Pulmonary artery endothelial cell (primary cell): ENCODE data around the gene CER1. TPM values are rescaled to one million over a fixed set of nuclear protein-coding genes. Genes with fewer than 3 reads are reported as not detected.
"Not testable (repeated sequence)": the region's sequence is repeated elsewhere in the genome, so short reads cannot be mapped to it uniquely, and the experiment has no call there.

Experiments used
- DNase-seq: peaks from one replicate; pipeline ENCODE4 v3.0.0-alpha.2; 2011; ENCODE audit warnings: low read depth, low spot score
- total RNA-seq: library from RNA; depleted of rRNA; stranded (reverse); fragments of >200 nt; gene quantifications from 2 replicates; pipeline ENCODE4 v1.2.3, GENCODE V29; 2014

Gene CER1
- total RNA-seq, 1 donor from 2014 or later = not detected

DNA sequence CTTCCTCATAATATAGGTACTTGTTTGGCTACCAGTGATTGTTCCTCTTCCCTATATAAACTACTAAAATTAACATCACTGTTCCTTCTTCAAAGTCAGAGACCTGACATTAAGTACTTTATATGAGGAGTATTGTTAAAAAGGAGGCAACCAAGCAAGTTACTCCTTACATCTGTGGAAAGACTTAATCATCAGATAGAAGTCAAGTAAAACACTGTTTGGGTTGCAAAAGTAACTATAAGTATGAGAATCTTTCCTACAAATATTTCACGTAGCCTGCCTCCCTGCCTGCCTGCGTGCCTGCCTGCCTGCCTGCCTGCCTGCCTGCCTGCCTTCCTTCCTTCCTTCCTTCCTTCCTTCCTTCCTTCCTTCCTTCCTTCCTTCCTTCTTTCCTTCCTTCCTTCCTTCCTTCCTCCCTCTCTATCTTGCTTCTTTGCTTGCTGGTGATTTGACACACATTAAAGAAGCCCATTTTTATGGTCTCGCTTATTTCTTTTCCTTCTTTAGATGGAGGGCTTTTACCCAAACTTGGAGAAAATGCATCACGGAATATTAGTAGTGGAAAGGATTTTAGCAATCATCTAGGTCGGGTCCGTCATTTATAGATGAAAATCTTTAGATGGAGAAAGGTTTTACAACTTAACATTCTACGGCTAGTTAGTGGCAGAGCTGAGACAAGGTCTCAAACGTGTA lies 3.2 kb downstream of the CER1 start:
- no peak for DNase-seq

DNA sequence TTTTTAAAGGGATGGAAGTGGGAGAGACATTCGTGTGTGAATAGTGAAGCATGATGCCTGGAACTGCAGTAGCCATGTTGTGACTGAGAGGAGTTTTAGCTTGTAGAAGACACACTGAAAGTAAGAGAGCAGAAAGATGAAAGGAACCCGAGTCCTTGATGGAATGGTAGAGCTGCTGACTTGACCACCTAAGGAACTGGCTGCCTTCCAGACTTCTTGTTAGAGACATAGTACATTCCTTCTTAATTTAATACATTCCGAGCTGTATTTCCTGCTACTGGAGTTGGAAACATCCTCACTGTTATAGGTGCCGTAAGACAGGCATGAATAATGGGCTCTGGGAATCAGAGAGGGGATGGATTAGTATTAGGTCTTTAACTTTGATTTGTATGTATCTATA lies 7.4 kb downstream of the CER1 start:
- DNase-seq = no peak

DNA sequence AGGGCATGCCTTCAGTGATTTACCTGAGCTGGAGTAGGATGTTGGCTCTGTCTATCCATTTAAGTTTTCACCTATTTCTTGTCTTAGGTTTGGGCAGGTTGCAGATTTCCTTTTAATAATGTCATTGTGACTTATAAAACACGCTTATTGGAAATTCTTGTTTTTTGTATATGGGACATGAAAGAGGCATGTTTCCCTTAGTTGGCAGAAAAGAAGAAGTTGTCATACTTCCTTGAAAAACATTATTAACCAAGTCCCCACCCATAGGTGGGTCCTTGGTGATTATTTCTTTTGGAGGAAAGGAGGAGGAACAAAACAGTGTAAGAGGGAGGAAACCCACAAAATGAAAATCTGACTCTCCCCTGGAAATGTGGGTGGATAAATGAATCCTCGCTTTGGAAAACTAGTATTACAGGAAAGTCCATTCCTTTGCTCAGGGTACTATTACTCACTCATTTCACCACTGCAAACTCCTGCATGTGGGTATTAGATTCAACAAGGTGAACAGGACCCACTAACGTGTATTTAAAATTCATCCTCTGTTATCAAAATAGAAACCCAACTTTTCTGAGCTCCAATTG lies 9.3 kb downstream of the CER1 start:
- DNase-seq = no peak

DNA sequence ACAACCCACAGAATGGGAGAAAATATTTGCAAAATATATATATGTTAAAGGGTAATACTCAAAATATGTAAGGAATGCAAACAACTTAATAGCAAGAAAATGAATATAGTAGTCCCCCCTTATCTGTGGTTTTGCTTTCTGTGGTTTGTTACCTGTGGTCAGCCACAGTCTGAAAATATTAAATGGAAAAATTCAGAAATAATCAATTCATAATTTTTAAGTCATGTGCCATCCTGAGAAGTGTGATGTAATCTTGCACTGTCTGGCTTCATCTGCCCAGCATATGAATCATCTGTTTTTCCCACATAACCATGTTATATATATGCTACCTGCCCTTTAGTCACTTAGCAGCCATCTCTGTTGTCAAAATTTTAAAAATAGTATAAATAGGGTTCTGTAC lies 11.7 kb downstream of the CER1 start:
- DNase-seq = no peak

DNA sequence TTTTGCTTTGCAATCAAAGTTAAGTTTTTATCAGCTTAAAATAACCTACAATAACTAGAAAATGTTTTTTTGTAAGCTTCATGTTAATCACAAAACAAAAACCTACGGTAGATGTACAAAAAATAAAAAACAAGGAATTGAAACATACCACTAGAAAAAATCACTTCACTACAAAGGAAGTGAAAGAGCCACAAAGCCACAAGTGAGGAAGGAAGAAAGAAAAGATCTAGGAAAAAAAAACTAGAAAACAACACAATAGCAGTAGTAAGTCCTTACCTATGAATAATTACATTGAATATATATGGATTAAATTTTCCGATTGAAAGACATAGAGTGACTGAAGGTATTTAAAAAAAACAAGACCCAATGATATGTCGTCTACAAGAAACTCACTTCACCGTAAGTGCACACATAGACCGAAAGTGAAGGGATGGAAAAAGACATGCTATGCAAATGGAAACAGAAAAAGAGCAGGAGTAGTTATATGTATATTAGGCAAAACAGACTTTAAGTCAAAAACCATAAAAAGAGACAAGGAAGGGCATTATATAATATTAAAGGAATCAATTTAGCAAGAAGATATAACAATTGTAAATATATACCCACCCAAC lies 15.9 kb downstream of the CER1 start:
- DNase-seq = no peak

DNA sequence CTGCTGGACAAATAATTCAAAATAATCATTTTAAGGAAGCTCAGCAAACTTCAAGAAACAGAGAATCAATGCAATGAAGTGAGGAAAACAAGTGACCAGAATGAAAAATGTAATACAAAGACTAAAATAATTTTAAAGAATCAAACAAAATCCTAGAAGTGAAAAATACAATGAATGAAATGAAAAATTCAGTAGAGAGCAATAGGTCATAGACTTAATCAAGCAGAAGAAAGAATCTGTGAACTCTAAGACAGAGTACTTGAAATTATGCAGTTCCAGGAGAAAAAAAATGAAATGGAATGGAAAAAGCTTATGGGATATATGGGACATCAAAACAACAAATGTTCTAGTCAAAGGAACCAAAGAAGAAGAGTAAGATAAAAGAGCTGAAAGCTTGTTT lies 17.5 kb downstream of the CER1 start:
- DNase-seq = no peak

DNA sequence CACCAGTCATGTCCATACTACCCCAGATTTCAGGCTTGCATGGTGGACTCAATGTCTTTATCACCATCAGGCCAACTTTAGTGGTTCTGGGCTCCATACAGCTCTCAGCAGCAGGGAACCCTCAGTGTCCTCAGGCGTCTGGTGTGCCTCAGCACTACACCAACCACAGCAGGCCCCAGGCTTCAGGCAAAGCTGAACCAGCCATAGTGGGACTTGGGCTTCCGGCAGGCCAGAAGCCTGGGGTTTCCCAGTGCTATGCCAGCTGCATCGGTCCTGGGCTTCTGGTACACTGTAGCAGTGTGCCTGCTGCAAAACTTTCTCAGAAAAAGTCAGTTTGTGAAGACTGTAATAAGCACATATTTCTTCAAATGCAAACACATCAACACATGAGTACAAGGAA lies 18.3 kb downstream of the CER1 start:
- DNase-seq = no peak

DNA sequence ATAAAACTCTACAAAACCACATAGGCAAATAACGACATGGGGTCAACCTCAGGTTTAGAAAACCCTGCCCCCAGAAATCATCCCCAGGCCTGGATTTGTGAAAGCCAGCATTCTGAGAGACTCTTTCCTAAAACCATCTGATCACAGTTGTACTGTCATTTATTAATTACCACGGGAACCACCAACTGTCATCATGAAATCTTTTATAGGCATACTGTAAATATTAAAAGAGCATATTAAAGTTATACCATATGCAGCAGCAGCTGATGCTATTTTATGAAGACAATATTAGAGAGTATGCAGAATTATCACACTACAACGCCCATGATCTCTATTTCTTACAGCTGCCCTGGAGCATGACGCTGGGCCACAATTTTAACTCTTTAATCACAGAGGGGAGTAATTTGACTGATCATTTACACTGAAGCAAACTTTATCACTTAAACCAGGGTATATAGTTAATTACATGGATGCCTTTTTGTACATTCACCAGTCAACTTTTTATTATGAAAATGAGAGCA lies 20.3 kb downstream of the CER1 start:
- no peak for DNase-seq

DNA sequence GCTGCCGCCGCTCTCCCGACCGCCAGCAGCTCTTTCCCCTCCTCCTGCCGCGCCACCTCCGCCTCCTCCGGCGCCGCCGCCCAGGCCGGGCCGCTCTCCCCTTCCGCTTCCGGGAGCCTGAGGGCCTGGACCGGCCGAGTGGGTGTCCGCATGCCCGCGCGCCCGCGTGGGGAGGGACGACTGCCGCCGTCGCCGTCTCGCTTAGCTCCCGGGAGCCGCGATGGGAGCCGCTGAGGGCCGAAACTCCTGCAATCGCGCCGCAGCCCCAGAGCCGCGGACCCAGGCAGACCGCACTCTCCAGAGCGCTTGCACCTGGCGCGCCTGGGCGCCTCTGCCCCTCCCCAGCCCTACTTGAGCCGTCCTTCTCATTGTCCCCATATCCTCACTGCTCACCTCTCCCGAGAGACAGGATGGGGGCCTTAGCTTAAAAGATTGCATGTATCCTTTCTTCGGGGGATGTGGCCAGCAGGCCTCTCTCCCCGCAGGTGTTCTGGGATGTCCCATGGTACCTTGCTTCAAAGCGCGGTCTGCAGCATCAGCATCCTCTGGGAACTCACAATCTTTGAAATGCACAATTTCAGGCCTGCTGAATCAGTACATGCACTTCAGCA lies 29.2 kb downstream of the CER1 start, which contains the start of gene ZDHHC21:
Gene ZDHHC21, minus strand, starts transcription at position 182 of the 611 bp plus-strand sequence. CDS start 19,092 bp downstream, outside the sequence.
- no peak for DNase-seq

DNA sequence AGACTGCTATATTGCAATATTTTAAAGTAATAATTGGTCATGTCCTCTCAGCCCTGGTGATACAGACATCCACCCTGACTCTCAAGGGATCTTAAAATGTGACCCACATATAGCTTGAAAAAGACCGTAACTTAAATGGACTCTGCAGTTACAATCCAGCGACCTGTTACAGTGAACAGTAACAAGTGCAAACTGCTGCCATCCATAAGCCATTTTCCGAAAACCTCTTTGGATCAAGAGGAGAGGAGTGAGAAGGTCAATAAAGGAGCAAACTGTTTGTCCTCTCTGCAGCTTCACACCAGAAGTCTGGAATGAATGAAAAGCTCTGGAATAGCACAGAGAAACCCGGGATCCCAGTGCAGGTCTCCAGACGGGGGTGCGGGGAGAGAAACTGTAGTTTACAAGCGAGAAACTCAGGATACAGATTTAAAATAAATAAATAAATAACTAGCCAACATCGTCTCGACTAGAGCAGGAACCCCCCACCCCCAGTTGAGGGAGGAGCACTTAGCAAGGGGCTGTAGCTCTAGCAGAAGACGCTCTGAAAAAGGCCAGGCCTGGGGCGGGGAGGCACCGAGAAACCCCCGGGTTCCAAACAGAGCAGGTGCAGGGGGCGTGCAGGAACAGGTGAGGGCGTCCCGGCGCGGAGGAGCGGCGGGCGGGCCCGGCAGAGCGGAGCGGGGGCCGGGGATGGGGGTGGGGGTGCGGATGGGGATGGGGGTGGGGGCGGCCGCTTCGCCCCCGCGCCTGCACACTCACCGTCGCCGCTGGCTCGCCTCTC lies 29.9 kb downstream of the CER1 start:
- DNase-seq = no peak

DNA sequence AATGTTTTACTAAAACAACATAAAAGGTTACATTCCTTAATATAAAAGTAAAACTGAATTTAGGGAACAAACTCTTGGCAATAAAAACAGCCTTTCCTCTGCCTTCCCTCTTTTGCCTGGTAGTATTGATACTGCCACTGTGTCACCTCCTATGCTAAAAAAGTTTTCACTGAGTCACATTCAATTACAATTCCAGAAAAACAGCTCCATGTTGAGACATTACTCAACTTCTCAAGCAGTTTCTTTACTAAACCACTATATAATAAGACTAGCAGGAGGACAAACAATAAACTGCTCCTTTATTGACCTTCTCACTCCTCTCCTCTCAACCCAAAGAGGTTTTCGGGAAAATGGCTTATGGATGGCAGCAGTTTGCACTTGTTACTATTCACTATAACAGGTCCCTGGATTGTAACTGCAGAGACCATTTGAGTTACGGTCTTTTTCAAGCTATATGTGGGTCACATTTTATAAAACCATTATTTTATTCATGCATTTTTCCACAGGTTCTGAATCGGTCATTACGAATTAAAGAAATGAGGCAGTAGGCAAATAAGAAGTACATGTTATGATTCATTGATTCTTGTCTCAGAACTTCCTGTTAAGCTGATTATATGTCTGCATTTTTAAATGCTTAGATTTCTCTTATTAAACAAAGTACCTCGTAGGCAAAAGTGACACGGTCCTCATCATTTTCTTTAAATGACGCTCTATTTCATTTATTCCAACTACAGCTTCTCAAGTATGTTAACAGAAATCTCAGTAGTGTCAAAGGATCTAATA lies 31.4 kb downstream of the CER1 start:
- DNase-seq = no peak

DNA sequence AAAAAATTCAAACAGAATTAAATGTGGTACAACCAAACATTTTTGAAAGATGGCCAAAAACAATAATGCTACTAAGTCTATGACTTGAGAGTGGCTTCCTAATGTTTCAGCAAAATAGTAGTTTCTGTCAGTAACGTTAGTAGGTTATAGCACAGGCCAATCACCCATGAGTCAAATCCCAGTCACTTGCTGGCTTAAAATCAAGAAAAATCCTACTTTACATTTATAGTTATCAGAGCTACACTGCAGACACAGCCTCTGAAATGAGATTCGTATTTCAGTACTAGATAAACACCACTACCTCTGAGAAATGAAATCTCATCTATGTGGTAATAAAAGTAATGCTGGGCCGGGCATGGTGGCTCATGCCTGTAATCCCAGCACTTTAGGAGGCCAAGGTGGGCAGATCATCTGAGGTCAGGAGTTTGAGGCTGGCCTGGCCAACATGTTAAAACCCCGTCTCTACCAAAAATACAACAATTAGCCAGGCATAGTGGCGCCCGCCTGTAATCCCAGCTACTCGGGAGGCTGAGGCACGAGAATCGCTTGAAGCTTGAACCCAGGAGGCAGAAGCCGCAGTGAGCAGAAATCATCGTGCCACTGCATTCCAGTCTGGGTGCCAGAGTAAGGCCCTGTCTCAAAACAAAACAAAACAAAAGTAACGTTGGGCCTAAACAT lies 35.4 kb downstream of the CER1 start:
- peak; percentile 47 for DNase-seq

DNA sequence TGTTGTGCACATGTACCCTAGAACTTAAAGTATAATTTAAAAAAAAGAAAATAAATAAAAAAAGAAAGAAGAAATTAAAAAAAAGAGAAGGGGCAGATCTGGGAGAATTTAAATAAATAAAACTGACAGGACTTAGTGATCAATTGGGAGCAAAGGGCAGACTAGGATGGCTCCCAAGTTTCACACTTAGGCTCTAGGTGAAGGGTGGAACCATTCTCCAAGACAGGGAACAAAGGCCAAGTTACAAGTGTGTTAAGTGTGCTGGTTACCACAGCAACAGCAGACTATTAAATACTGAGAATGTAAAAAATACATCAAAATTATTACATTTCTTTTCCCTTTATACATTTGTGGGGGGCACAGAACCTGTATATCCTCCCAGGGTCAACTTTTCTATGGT lies 36.4 kb downstream of the CER1 start:
- DNase-seq = no peak

DNA sequence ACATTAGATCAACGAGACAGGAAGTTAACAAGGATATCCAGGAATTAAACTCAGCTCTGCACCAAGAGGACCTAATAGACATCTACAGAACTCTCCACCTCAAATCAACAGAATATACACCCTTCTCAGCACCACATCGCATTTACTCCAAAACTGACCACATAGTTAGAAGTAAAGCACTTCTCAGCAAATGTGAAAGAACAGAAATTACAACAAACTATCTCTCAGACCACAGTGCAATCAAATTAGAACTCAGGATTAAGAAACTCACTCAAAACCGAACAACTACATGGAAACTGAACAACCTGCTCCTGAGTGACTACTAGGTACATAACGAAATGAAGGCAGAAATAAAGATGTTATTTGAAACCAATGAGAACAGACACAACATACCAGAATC lies 39.9 kb downstream of the CER1 start:
- not testable (repeated sequence) for DNase-seq

DNA sequence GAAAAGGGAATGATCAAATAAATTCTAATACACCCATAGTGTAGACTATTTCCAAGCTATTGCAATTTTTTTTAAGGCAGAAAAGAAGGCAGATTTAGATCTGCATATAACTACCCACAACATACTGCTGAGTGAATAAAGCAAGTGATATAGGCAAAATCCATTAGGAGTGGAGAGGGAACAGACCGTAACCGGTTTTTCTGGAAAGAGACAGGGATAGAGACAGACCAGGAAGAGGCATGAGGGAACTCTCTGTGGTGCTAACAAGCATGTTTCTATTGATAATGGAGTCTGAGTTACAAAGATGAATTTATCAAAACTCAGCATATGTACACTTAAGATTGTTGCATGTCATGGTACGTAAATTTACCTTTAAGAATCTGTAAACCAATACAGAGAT lies 43.8 kb downstream of the CER1 start:
- DNase-seq = no peak

DNA sequence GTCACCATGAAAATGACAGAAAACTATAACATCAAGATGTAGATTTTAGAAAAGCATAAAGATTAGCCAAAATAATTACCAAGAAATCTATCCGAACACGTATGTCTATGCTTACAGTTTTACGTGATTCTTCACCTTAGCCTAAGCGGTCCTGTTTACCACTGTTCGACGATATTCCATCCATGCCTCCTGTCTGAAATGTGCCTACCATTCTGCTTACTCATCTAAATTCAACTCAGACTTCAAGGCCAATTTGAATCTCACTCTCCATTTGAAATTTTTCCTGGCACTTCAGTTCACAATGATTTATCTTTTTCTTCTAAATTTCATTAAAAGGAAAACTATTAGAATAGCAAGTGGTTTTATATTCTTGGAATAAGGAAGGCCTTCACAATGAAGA lies 44.7 kb downstream of the CER1 start:
- no peak for DNase-seq

DNA sequence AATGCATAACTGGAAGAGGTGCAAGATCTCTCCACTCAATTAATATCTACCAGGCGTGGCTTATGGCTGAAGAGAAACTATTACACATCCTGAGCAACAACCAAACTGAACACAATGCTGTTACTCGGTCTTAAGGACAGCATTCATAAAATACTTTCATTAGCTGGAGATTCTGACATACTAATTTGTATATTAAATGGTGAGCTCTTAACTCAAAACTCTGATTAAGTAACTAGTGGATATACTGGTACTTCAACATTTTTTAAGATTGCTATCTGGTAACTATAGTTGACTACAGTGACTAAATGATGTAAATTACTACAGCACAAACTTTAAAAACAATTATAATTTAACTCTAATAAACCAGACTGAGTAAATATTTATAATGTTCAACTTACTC lies 45.1 kb downstream of the CER1 start:
- no peak for DNase-seq

DNA sequence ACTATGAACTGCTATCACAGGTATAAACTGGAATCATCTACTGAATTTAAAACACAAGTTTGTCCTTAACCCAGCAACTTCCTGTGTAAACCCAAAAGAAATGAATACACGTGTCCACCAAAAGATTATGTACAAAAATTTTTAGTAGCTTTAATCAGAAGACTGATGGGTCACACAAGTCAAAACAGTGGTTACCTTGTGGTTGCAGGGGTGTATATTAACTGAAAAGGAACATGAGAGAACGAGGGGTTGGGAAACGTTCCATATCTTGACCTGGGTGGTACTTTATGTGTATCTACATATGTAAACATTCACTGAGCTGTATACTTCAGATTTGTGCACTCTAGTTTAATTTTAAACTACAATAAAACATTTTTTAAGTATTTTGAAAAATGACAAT lies 47.9 kb downstream of the CER1 start:
- DNase-seq = no peak

DNA sequence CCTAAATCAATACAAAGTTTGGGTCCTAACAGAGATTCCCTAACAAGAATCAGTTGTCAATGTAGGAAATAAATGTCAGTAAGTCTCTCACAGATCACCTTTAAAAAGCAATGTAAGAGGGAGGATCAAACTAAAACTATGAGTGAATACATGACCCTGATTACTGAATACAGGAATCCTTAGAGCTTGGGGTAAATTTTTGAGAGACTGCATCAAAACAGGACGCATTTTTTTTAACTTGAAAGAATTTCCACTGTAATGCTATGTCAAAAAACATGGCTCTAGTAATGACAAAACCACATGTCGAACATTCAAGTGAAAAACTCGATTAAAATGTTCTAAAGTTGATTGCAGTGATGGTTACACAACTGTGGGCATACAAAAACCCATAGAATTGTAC lies 51.2 kb downstream of the CER1 start:
- DNase-seq = no peak

DNA sequence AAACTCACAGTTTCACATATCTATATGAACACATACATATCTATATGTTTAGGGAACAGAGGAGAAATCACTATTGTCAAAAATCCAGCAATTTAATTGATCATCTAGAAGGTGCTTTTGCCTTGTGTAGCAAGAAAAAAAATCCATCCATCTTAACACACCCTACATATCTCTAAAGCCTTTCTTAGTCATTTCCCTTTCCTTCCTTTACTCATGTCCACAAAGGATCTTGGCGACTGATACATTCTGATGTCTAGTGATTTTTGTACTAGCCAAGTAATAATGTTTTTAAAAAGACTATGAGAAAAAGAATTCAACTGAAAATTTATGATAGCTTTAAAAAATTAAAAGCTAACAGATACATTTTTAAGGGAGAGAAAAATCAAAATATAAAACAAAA lies 51.8 kb downstream of the CER1 start:
- peak; percentile 72 for DNase-seq
